ENCODE measurements around the gene KDM2A.

The KDM2A gene

GRCh38 chr11:67242548-67242947 lies 123.5 kb downstream of the KDM2A start:
- H3K27me3 ChIP-seq (ENCODE audit: control insufficient read depth in 1 of 2, insufficient read depth in 1 of 2, low read length in 2 of 2): no peaks in the 10 kb centered on the region
- H3K36me3 ChIP-seq (ENCODE audit: control insufficient read depth in 1 of 2, insufficient read depth in 2 of 2, low read depth in 1 of 2, low read length in 2 of 2): peaks cover 20 to 45% of the 10 kb centered on the region in 2 experiments
- H3K9ac ChIP-seq (ENCODE audit: low read length): peak overlapping the region; percentile 95
- no peak overlapping the region for H2BK12ac ChIP-seq (ENCODE audit: low read length in 2 of 2)
- no peak overlapping the region for H3K14ac ChIP-seq (ENCODE audit: low read length in 2 of 2)
- H2BK15ac ChIP-seq (ENCODE audit: low read depth, poor library complexity, severe bottlenecking): no peak overlapping the region
- no peak overlapping the region for H3K18ac ChIP-seq (ENCODE audit: low read depth in 1 of 2, low read length in 2 of 2)
- H2AK5ac ChIP-seq (ENCODE audit: low read length, severe bottlenecking): no peak overlapping the region
- peak overlapping the region in 1 of 2 experiments; percentile 89 for H3K4me3 ChIP-seq (ENCODE audit: insufficient read depth in 1 of 2, low read depth in 1 of 2, low read length in 2 of 2)
- no peak overlapping the region for H2BK5ac ChIP-seq (ENCODE audit: low read depth, low read length, poor library complexity, severe bottlenecking)
- no peak overlapping the region for H4K91ac ChIP-seq (ENCODE audit: low read length)
- H3K4me1 ChIP-seq (ENCODE audit: control insufficient read depth, insufficient read depth, low read depth, low read length): peaks cover 14% of the 10 kb centered on the region
- H3K4ac ChIP-seq (ENCODE audit: low read depth in 1 of 2, low read length in 2 of 2): no peak overlapping the region
- no peak overlapping the region for H2BK120ac ChIP-seq (ENCODE audit: low read depth, low read length)
- peaks cover 10% of the 10 kb centered on the region for H3K79me1 ChIP-seq (replicated peaks; ENCODE audit: low read length, poor library complexity, severe bottlenecking)
- 100% methylated on average over 1 of the region's 1 CpG for WGBS
- no peaks in the 10 kb centered on the region for H3K9me3 ChIP-seq (ENCODE audit: control insufficient read depth, low read length)
- peak overlapping the region; percentile 17 for H3K4me2 ChIP-seq (ENCODE audit: low read length, poor library complexity, severe bottlenecking)
- peak overlapping the region in 1 of 2 experiments; percentile 20 for H3K23ac ChIP-seq (ENCODE audit: low read length in 2 of 2)
- DNase-seq: no peak
- no peak overlapping the region for H4K8ac ChIP-seq (ENCODE audit: low read length)
- H2AFZ ChIP-seq (ENCODE audit: low read depth, low read length): no peak overlapping the region
- no peak overlapping the region for H3K27ac ChIP-seq (ENCODE audit: low read length, poor library complexity, severe bottlenecking)

DNA sequence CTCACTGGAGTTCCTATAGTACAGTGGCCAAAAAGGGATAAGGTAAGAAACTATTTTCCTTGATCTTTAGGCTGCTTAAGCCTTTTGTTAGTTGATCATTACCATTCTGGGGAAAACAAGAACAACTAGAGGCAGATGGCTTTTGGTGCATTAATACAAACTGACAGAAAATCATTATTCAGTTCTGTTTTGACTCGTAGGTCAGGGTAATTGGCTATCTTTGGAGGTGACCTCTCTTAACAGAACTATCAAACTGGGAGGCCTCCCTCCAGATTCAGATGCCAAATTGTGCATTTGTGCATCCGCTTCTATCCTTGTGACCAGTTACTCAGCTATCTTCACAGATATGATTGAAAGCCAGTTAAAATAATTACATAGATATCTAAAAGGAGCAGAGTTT lies 124.0 kb downstream of the KDM2A start:
- no peak overlapping the region for H3K18ac ChIP-seq (ENCODE audit: low read depth in 1 of 2, low read length in 2 of 2)
- no peak for DNase-seq
- peaks cover 14% of the 10 kb centered on the region for H3K4me1 ChIP-seq (ENCODE audit: control insufficient read depth, insufficient read depth, low read depth, low read length)
- peak overlapping the region; percentile 95 for H3K9ac ChIP-seq (ENCODE audit: low read length)
- H3K4ac ChIP-seq (ENCODE audit: low read depth in 1 of 2, low read length in 2 of 2): no peak overlapping the region
- H2BK5ac ChIP-seq (ENCODE audit: low read depth, low read length, poor library complexity, severe bottlenecking): no peak overlapping the region
- H3K4me2 ChIP-seq (ENCODE audit: low read length, poor library complexity, severe bottlenecking): no peak overlapping the region
- H3K79me1 ChIP-seq (replicated peaks; ENCODE audit: low read length, poor library complexity, severe bottlenecking): peaks cover 11% of the 10 kb centered on the region
- 94% methylated on average over 1 of the region's 2 CpGs for WGBS
- H2AK5ac ChIP-seq (ENCODE audit: low read length, severe bottlenecking): no peak overlapping the region
- no peak overlapping the region for H2BK15ac ChIP-seq (ENCODE audit: low read depth, poor library complexity, severe bottlenecking)
- no peaks in the 10 kb centered on the region for H3K27me3 ChIP-seq (ENCODE audit: control insufficient read depth in 1 of 2, insufficient read depth in 1 of 2, low read length in 2 of 2)
- H3K36me3 ChIP-seq (ENCODE audit: control insufficient read depth in 1 of 2, insufficient read depth in 2 of 2, low read depth in 1 of 2, low read length in 2 of 2): peaks cover 20 to 50% of the 10 kb centered on the region in 2 experiments
- H2BK12ac ChIP-seq (ENCODE audit: low read length in 2 of 2): no peak overlapping the region
- no peak overlapping the region for H4K91ac ChIP-seq (ENCODE audit: low read length)
- no peak overlapping the region for H2BK120ac ChIP-seq (ENCODE audit: low read depth, low read length)
- H3K23ac ChIP-seq (ENCODE audit: low read length in 2 of 2): no peak overlapping the region
- H3K4me3 ChIP-seq (ENCODE audit: insufficient read depth in 1 of 2, low read depth in 1 of 2, low read length in 2 of 2): peak overlapping the region in 1 of 2 experiments; percentile 89
- no peaks in the 10 kb centered on the region for H3K9me3 ChIP-seq (ENCODE audit: control insufficient read depth, low read length)
- H4K8ac ChIP-seq (ENCODE audit: low read length): no peak overlapping the region
- H3K27ac ChIP-seq (ENCODE audit: low read length, poor library complexity, severe bottlenecking): no peak overlapping the region
- no peak overlapping the region for H3K14ac ChIP-seq (ENCODE audit: low read length in 2 of 2)
- no peak overlapping the region for H2AFZ ChIP-seq (ENCODE audit: low read depth, low read length)

GRCh38 chr11:67245046-67245445 lies 126.0 kb downstream of the KDM2A start:
- no peak overlapping the region for H2BK120ac ChIP-seq (ENCODE audit: low read depth, low read length)
- H3K14ac ChIP-seq (ENCODE audit: low read length in 2 of 2): no peak overlapping the region
- no peak overlapping the region for H3K18ac ChIP-seq (ENCODE audit: low read depth in 1 of 2, low read length in 2 of 2)
- H3K4ac ChIP-seq (ENCODE audit: low read depth in 1 of 2, low read length in 2 of 2): no peak overlapping the region
- peaks cover 25% of the 10 kb centered on the region for H3K79me1 ChIP-seq (replicated peaks; ENCODE audit: low read length, poor library complexity, severe bottlenecking)
- H3K4me1 ChIP-seq (ENCODE audit: control insufficient read depth, insufficient read depth, low read depth, low read length): peaks cover 10% of the 10 kb centered on the region
- no peak overlapping the region for H2AFZ ChIP-seq (ENCODE audit: low read depth, low read length)
- no peak overlapping the region for H3K9ac ChIP-seq (ENCODE audit: low read length)
- H3K36me3 ChIP-seq (ENCODE audit: control insufficient read depth in 1 of 2, insufficient read depth in 2 of 2, low read depth in 1 of 2, low read length in 2 of 2): peaks cover 29 to 70% of the 10 kb centered on the region in 2 experiments
- H4K91ac ChIP-seq (ENCODE audit: low read length): no peak overlapping the region
- 98% methylated on average over 11 of the region's 11 CpGs for WGBS
- H2AK5ac ChIP-seq (ENCODE audit: low read length, severe bottlenecking): no peak overlapping the region
- no peak overlapping the region for H2BK5ac ChIP-seq (ENCODE audit: low read depth, low read length, poor library complexity, severe bottlenecking)
- no peak overlapping the region for H3K27ac ChIP-seq (ENCODE audit: low read length, poor library complexity, severe bottlenecking)
- no peak for DNase-seq
- no peak overlapping the region for H3K4me3 ChIP-seq (ENCODE audit: insufficient read depth in 1 of 2, low read depth in 1 of 2, low read length in 2 of 2)
- no peak overlapping the region for H4K8ac ChIP-seq (ENCODE audit: low read length)
- no peak overlapping the region for H3K23ac ChIP-seq (ENCODE audit: low read length in 2 of 2)
- no peak overlapping the region for H2BK12ac ChIP-seq (ENCODE audit: low read length in 2 of 2)
- no peaks in the 10 kb centered on the region for H3K27me3 ChIP-seq (ENCODE audit: control insufficient read depth in 1 of 2, insufficient read depth in 1 of 2, low read length in 2 of 2)
- H3K4me2 ChIP-seq (ENCODE audit: low read length, poor library complexity, severe bottlenecking): no peak overlapping the region
- no peak overlapping the region for H2BK15ac ChIP-seq (ENCODE audit: low read depth, poor library complexity, severe bottlenecking)
- H3K9me3 ChIP-seq (ENCODE audit: control insufficient read depth, low read length): no peaks in the 10 kb centered on the region

DNA sequence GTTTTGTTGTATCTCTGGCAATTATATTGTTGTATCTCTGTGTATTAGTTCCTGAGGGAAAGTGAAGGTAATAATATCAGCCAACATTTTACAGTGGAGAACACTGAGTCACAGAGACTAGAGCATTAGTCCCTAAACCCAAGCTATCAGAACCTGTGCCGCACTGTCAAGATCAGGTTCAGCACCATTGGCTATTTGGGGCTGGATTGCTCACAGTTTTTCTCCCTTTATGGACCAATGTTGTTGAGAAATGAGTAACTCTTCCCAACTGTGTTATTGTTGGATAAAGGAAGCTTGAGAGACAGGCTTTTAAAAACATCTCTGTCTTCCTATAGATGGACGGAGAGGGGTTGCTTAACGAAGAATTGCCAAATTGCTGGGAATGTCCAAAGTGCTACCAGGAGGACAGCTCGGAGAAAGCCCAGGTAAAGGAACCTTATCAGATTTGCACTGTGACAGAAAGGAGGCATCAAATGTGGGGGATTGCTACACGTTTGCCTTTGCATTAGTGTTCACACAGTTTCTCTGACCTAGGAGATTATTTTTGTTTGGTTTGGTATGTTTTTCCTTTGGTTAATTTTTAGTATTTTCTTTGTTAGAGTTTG lies 129.0 kb downstream of the KDM2A start:
- no peak overlapping the region for H4K91ac ChIP-seq (ENCODE audit: low read length)
- no peak for DNase-seq
- H2BK5ac ChIP-seq (ENCODE audit: low read depth, low read length, poor library complexity, severe bottlenecking): no peak overlapping the region
- H3K79me1 ChIP-seq (replicated peaks; ENCODE audit: low read length, poor library complexity, severe bottlenecking): peaks cover 39% of the 10 kb centered on the region
- peaks cover 49 to 95% of the 10 kb centered on the region in 2 experiments for H3K36me3 ChIP-seq (ENCODE audit: control insufficient read depth in 1 of 2, insufficient read depth in 2 of 2, low read depth in 1 of 2, low read length in 2 of 2)
- H4K8ac ChIP-seq (ENCODE audit: low read length): no peak overlapping the region
- no peak overlapping the region for H2BK120ac ChIP-seq (ENCODE audit: low read depth, low read length)
- H3K9me3 ChIP-seq (ENCODE audit: control insufficient read depth, low read length): no peaks in the 10 kb centered on the region
- no peak overlapping the region for H3K4me2 ChIP-seq (ENCODE audit: low read length, poor library complexity, severe bottlenecking)
- H3K4me1 ChIP-seq (ENCODE audit: control insufficient read depth, insufficient read depth, low read depth, low read length): peaks cover 6% of the 10 kb centered on the region
- no peak overlapping the region for H2AFZ ChIP-seq (ENCODE audit: low read depth, low read length)
- no peak overlapping the region for H2BK12ac ChIP-seq (ENCODE audit: low read length in 2 of 2)
- H3K18ac ChIP-seq (ENCODE audit: low read depth in 1 of 2, low read length in 2 of 2): no peak overlapping the region
- H2AK5ac ChIP-seq (ENCODE audit: low read length, severe bottlenecking): no peak overlapping the region
- no peak overlapping the region for H2BK15ac ChIP-seq (ENCODE audit: low read depth, poor library complexity, severe bottlenecking)
- H3K14ac ChIP-seq (ENCODE audit: low read length in 2 of 2): no peak overlapping the region
- H3K27ac ChIP-seq (ENCODE audit: low read length, poor library complexity, severe bottlenecking): peak overlapping the region; percentile 26
- H3K23ac ChIP-seq (ENCODE audit: low read length in 2 of 2): no peak overlapping the region
- no peaks in the 10 kb centered on the region for H3K27me3 ChIP-seq (ENCODE audit: control insufficient read depth in 1 of 2, insufficient read depth in 1 of 2, low read length in 2 of 2)
- no peak overlapping the region for H3K4me3 ChIP-seq (ENCODE audit: insufficient read depth in 1 of 2, low read depth in 1 of 2, low read length in 2 of 2)
- WGBS: 94% methylated on average over 5 of the region's 5 CpGs
- H3K9ac ChIP-seq (ENCODE audit: low read length): no peak overlapping the region
- no peak overlapping the region for H3K4ac ChIP-seq (ENCODE audit: low read depth in 1 of 2, low read length in 2 of 2)

Data from mesenchymal stem cell (in vitro differentiated cells and primary cell).